ENCODE results near the gene SPRR2G. TPM values are rescaled to one million over a fixed set of nuclear protein-coding genes. Genes with fewer than 3 reads are reported as not detected.

SPRR2G gene
- total and polyA plus RNA-seq, 2 experiments from 2014 or later, result not detected

Small RNA genes within 50 kb of the gene (small RNA-seq; reads per million reads assigned to genes)
- gene SPRR2C (ENCODE audit: low replicate concordance), result not detected

Other genes starting within 250 kb of the SPRR2G start
- not detected in 2 replicates for gene IVL, start 242.3 kb downstream of the SPRR2G start, total RNA-seq (2014; rRNA removed; shearing (Covaris generic))
- not detected in 2 replicates for gene IVL, start 242.3 kb downstream of the SPRR2G start, polyA plus RNA-seq (2016; fragmentation: Nextera tagmentation; extraction: Ambion mirVana)
- gene SPRR5, start 203.7 kb downstream of the SPRR2G start, total RNA-seq (2014; rRNA removed; shearing (Covaris generic)), result not detected in 2 replicates
- gene SPRR5, start 203.7 kb downstream of the SPRR2G start, polyA plus RNA-seq (2016; fragmentation: Nextera tagmentation; extraction: Ambion mirVana), result not detected in 2 replicates
- gene SPRR4, start 180.2 kb downstream of the SPRR2G start, total RNA-seq (2014; rRNA removed; shearing (Covaris generic)), result not detected in 2 replicates
- not detected in 2 replicates for gene SPRR4, start 180.2 kb downstream of the SPRR2G start, polyA plus RNA-seq (2016; fragmentation: Nextera tagmentation; extraction: Ambion mirVana)
- not detected in 2 replicates for gene SPRR1A, start 166.8 kb downstream of the SPRR2G start, total RNA-seq (2014; rRNA removed; shearing (Covaris generic))
- gene SPRR1A, start 166.8 kb downstream of the SPRR2G start, polyA plus RNA-seq (2016; fragmentation: Nextera tagmentation; extraction: Ambion mirVana), result not detected in 2 replicates
- gene SPRR3, start 149.1 kb downstream of the SPRR2G start, total RNA-seq (2014; rRNA removed; shearing (Covaris generic)), result not detected in 2 replicates
- not detected in 2 replicates for gene SPRR3, start 149.1 kb downstream of the SPRR2G start, polyA plus RNA-seq (2016; fragmentation: Nextera tagmentation; extraction: Ambion mirVana)
- gene SPRR1B, start 119.7 kb downstream of the SPRR2G start, total RNA-seq (2014; rRNA removed; shearing (Covaris generic)), result not detected in 2 replicates
- gene SPRR1B, start 119.7 kb downstream of the SPRR2G start, polyA plus RNA-seq (2016; fragmentation: Nextera tagmentation; extraction: Ambion mirVana), result not detected in 2 replicates
- not detected in 2 replicates for gene SPRR2D, start 109.8 kb downstream of the SPRR2G start, total RNA-seq (2014; rRNA removed; shearing (Covaris generic))
- not detected in 2 replicates for gene SPRR2D, start 109.8 kb downstream of the SPRR2G start, polyA plus RNA-seq (2016; fragmentation: Nextera tagmentation; extraction: Ambion mirVana)
- gene SPRR2A, start 93.4 kb downstream of the SPRR2G start, total RNA-seq (2014; rRNA removed; shearing (Covaris generic)), result not detected in 2 replicates
- 0.43 TPM in 1 of 2 replicates, not detected in the other for gene SPRR2A, start 93.4 kb downstream of the SPRR2G start, polyA plus RNA-seq (2016; fragmentation: Nextera tagmentation; extraction: Ambion mirVana)
- not detected in 2 replicates for gene SPRR2B, start 79.3 kb downstream of the SPRR2G start, total RNA-seq (2014; rRNA removed; shearing (Covaris generic))
- not detected in 2 replicates for gene SPRR2B, start 79.3 kb downstream of the SPRR2G start, polyA plus RNA-seq (2016; fragmentation: Nextera tagmentation; extraction: Ambion mirVana)
- gene SPRR2E, start 56.4 kb downstream of the SPRR2G start, total RNA-seq (2014; rRNA removed; shearing (Covaris generic)), result not detected in 2 replicates
- not detected in 2 replicates for gene SPRR2E, start 56.4 kb downstream of the SPRR2G start, polyA plus RNA-seq (2016; fragmentation: Nextera tagmentation; extraction: Ambion mirVana)
- gene SPRR2F, start 37.4 kb downstream of the SPRR2G start, total RNA-seq (2014; rRNA removed; shearing (Covaris generic)), result not detected in 2 replicates
- gene SPRR2F, start 37.4 kb downstream of the SPRR2G start, polyA plus RNA-seq (2016; fragmentation: Nextera tagmentation; extraction: Ambion mirVana), result 0.44 and 0.57 TPM in 2 replicates
- gene LELP1, start 52.5 kb upstream of the SPRR2G start, total RNA-seq (2014; rRNA removed; shearing (Covaris generic)), result not detected in 2 replicates
- gene LELP1, start 52.5 kb upstream of the SPRR2G start, polyA plus RNA-seq (2016; fragmentation: Nextera tagmentation; extraction: Ambion mirVana), result not detected in 2 replicates
- gene PRR9, start 66.7 kb upstream of the SPRR2G start, total RNA-seq (2014; rRNA removed; shearing (Covaris generic)), result not detected in 2 replicates
- not detected in 2 replicates for gene PRR9, start 66.7 kb upstream of the SPRR2G start, polyA plus RNA-seq (2016; fragmentation: Nextera tagmentation; extraction: Ambion mirVana)
- gene LORICRIN, start 108.8 kb upstream of the SPRR2G start, total RNA-seq (2014; rRNA removed; shearing (Covaris generic)), result not detected in 2 replicates
- 0.23 and 0.24 TPM in 2 replicates for gene LORICRIN, start 108.8 kb upstream of the SPRR2G start, polyA plus RNA-seq (2016; fragmentation: Nextera tagmentation; extraction: Ambion mirVana)
- not detected in 2 replicates for gene PGLYRP3, start 162.1 kb upstream of the SPRR2G start, total RNA-seq (2014; rRNA removed; shearing (Covaris generic))
- not detected in 2 replicates for gene PGLYRP3, start 162.1 kb upstream of the SPRR2G start, polyA plus RNA-seq (2016; fragmentation: Nextera tagmentation; extraction: Ambion mirVana)
- not detected in 2 replicates for gene PGLYRP4, start 198.0 kb upstream of the SPRR2G start, total RNA-seq (2014; rRNA removed; shearing (Covaris generic))
- gene PGLYRP4, start 198.0 kb upstream of the SPRR2G start, polyA plus RNA-seq (2016; fragmentation: Nextera tagmentation; extraction: Ambion mirVana), result not detected in 2 replicates
- not detected in 2 replicates for gene S100A9, start 207.0 kb upstream of the SPRR2G start, total RNA-seq (2014; rRNA removed; shearing (Covaris generic))
- gene S100A9, start 207.0 kb upstream of the SPRR2G start, polyA plus RNA-seq (2016; fragmentation: Nextera tagmentation; extraction: Ambion mirVana), result not detected in 2 replicates
- not detected in 2 replicates for gene S100A12, start 224.7 kb upstream of the SPRR2G start, total RNA-seq (2014; rRNA removed; shearing (Covaris generic))
- gene S100A12, start 224.7 kb upstream of the SPRR2G start, polyA plus RNA-seq (2016; fragmentation: Nextera tagmentation; extraction: Ambion mirVana), result not detected in 2 replicates
- not detected in 2 replicates for gene S100A8, start 240.2 kb upstream of the SPRR2G start, total RNA-seq (2014; rRNA removed; shearing (Covaris generic))
- not detected in 2 replicates for gene S100A8, start 240.2 kb upstream of the SPRR2G start, polyA plus RNA-seq (2016; fragmentation: Nextera tagmentation; extraction: Ambion mirVana)